NCI-H748 treated with DMSO at 0.1 percent for 48 hours (cell line): ENCODE results near the gene GABRD.
"Not testable (repeated sequence)": the region's sequence is repeated elsewhere in the genome, so short reads cannot be mapped to it uniquely, and the experiment has no call there.

Experiments
- DNase-seq: peaks from one replicate; lab custom pipeline; 2025; lab: John Stamatoyannopoulos, UW

GABRD gene, protein sequence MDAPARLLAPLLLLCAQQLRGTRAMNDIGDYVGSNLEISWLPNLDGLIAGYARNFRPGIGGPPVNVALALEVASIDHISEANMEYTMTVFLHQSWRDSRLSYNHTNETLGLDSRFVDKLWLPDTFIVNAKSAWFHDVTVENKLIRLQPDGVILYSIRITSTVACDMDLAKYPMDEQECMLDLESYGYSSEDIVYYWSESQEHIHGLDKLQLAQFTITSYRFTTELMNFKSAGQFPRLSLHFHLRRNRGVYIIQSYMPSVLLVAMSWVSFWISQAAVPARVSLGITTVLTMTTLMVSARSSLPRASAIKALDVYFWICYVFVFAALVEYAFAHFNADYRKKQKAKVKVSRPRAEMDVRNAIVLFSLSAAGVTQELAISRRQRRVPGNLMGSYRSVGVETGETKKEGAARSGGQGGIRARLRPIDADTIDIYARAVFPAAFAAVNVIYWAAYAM

DNA sequence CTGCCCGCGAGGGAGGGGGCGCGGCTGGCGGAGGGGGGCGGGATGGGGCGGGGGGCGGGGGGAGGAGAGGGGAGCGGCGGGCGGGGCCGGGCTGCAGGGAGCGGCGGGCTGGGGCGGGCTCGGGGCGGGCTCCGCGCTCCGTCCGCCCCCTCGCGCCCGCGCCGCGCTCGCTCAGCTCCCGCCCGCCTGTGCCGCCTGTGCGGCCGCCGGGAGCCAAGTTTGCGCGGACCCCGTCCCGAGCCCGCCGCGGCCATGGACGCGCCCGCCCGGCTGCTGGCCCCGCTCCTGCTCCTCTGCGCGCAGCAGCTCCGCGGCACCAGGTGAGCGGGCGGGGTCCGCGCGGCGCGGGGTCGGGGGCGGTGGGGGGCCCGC lies at the start of gene GABRD:
GABRD (plus strand) TSS at position 174 of the 372 bp plus-strand sequence; CDS start at position 253, 79 bp downstream.
- DNase-seq, result no peak

DNA sequence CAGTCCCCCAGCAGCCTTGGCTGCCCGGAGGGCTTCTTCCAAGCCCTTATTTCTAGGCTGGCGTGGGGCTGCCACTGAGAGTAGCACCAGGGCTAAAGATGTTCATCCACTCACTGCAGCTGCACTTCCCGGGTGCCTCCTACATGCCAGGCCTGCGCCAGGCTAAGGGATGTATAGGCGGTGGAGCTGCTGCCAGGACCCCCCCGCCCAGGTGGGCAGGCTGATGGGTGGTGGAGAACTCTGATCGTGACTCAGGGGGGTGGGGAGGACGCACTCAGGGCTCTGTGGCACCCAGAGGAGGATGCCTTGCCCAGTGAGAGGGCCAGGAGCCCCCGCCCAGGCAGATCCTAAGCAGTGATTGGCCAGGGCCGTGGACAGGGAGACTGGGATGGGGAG lies 49.6 kb upstream of the GABRD start:
- no peak for DNase-seq

DNA sequence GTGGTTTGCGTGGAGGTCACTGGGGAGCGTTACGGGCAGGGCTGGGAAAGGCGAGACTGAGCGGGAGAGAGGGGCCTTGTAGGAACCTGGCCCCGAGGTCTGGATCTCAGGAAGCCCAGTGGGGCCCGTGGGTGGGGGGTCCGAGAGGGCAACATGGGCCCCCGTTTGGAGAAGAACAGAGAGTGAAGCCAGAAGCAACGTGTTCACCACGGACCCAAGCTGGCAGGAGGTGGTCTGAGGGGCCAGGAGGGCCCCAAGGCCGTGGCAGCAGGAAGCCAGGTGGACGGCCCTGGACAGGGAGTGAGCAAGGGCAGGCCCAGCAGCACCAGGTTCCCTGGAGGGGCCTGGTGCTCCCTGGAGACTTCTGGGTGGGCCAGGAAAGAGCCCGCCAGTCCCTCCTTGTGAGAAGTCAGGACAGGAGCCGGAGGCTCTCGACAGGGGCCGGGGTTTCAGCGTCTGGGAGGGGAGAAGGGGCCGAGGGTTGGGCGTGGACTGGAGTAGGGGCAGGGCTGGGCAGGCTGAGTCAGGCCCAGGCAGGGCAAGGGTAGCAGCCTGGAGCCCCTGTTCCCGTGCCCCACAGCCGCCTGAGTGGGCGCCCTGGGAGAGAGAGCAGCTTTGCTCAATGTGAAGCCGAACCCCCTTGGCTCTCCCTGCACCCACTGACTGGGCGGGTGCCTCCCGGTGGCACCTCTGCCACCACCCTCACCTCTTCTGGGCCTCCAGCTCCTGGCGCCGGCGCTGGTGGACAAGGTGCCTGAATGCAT lies 49.0 kb upstream of the GABRD start:
- DNase-seq, result no peak

DNA sequence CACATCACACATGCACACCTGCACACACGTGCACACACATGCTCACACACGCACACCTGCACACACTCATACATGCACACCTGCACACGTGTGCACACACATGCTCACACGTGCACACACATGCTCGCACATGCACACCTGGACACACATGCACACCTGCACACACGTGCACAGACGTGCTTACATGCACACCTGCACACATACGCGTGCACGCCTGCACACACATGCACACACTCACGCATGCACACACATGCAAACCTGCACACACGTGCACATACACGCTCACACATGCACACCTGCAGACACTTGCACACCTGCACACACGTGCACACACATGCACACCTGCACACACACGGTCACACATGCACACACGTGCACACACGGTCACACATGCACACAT lies 48.1 kb upstream of the GABRD start:
- DNase-seq, result no peak

- no peak for DNase-seq
These were observed 47.5 kb upstream of the GABRD start for GRCh38 chr1:1971688-1972087.

DNA sequence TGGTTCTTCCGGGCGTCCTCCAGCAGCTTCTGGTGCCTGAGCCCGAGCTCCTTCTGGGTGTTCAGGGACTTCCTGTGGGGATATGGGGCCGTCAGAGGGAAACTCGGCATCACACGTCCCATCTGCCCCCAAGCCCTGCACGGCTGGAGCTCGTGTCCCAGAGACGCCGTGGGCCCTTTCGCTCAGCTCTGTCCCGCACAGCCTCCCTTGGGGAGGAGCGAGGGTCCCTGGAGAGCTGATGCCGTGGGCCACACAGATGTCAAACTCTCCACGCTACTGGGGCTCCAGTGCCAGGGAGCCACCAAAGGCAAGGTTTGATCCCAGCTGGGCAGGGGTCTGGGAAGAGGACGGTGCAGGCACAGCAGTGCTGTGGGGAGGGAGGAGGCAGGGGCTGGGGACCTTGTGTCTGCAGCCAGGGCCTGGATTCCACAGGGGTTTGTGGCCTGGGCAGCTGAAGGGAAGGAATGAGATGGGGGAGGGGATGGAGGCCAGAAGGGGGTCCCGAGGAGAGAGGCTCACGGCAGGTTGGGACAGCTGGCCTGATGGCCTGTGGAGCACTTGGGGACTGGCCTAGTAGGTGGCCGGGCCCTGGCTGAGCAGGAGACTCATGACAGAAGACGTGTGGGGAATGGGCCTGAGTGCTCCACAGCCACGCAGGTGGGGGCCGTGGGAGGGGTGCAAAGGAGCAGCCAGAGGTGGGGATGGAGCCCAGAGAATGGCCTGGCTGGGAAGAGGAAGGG lies 46.0 kb upstream of the GABRD start:
- DNase-seq, result no peak

DNA sequence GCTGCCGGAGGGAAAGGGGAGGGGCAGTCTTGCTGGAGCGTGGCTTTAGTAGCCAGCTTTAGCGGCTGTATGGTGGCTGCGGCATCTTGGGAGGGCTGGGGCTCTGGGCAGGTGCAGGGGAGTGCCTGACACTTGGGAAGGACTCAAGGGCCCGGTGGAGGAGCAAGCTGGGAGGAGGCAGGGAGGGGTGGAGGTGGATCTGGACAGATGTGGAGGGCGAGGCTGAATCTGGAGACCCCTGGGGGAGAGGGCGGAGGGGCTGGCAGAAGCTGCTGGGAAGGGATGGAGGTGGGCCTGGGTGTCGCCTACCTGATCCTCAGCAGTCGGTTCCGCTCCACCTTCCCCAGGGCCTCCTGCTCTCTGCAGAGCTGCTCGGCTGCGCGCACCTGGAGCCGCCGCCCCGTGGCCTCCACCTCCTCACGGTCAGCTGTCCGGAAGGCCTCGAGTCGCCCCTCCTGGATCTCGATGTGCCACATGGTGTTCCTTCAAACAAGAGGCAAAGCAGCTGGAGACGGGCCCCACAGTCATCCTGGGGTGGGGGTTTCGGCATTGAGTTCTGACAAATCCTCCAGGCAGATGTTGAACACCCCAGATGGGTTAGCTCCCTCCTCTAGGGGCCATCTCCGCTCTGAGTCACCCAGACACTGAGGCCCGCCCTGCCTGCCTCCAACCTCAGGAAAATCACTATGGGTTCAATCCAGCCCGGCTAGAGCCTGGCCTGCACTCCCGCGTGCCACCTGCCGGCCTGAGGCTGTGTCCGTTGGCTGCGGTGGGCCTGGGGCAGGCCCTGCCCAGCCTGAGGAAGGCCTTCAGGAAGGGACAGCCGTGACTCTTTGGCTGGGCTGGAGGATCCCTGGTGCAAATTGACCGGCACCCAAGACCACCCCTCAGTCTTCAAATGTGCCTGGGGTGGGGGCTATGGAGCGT lies 45.2 kb upstream of the GABRD start:
- DNase-seq, result no peak

GRCh38 chr1:1974834-1975233 lies 44.3 kb upstream of the GABRD start:
- no peak for DNase-seq

DNA sequence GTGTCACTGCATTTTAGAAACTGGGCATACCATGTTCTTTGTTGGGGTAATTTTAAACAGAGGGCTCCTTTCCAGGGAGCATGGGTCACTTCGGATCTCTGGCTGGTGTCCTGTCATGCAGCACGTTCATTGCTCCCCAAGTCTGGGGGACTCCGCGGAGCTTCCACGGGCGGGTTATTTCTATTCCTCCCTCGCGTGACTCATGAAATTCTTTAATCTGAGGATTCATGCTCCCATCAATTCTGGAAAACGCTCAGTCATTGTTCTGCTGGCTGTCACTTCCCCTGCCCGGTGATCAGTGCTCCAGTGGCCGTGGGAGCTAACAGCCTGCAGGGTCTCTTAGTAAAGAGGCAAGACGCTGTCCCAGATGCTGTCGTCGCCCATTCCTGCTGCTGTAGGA lies 43.6 kb upstream of the GABRD start:
- no peak for DNase-seq

DNA sequence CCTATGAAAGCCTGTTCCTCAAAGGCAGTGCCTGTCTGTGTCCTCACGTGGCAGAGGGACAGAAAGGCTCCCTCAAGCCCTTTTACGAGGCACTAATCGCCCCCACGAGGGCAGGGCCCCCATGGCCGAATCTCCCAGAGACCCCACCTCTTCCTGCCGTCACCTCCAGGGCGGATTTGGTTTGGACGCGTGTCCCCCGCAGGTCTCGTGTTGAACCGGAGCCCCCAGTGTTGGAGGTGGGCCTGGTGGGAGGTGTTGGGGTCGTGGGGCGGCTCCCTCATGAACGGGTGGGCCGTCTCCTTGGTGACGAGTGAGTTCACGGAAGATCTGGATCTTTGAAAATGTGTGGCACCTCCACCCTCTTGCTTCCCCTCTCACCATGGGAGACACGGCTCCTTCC lies 43.1 kb upstream of the GABRD start:
- no peak for DNase-seq

DNA sequence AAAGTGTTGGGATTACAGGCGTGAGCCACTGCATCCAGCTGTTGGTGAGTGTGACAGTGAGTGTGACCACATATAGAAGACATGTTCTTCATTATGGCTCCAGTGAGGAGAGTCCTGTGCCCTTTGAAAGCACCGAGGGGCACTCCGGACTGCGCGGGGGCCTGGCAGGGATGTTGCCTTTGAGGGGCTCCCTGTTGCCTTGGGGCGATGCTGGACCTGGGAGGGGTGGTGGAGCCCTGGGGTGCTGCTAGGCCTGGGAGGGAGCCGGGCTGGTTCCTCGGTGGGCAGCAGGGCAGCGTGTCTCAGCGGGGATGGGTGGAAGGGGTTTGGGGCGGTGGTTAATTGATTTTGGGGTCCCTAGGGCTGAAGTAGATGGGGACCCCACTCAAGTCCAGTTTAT lies 41.0 kb upstream of the GABRD start:
- no peak for DNase-seq

- DNase-seq, result not testable (repeated sequence)
These were observed 40.3 kb upstream of the GABRD start for GRCh38 chr1:1978690-1979481.

GRCh38 chr1:1979482-1980165 lies 39.5 kb upstream of the GABRD start:
- DNase-seq, result no peak

- no peak for DNase-seq
These were observed 38.5 kb upstream of the GABRD start for GRCh38 chr1:1980467-1981141.

- DNase-seq, result no peak
These were observed 38.0 kb upstream of the GABRD start for GRCh38 chr1:1981142-1981500.

- not testable (repeated sequence) for DNase-seq
These were observed 37.4 kb upstream of the GABRD start for GRCh38 chr1:1981631-1982327.

- DNase-seq, result no peak
These were observed 36.5 kb upstream of the GABRD start for GRCh38 chr1:1982379-1983232.

- no peak for DNase-seq
These were observed 34.5 kb upstream of the GABRD start for GRCh38 chr1:1984560-1985070.
